ENCODE results near the gene SEMA6A.

Gene SEMA6A, protein sequence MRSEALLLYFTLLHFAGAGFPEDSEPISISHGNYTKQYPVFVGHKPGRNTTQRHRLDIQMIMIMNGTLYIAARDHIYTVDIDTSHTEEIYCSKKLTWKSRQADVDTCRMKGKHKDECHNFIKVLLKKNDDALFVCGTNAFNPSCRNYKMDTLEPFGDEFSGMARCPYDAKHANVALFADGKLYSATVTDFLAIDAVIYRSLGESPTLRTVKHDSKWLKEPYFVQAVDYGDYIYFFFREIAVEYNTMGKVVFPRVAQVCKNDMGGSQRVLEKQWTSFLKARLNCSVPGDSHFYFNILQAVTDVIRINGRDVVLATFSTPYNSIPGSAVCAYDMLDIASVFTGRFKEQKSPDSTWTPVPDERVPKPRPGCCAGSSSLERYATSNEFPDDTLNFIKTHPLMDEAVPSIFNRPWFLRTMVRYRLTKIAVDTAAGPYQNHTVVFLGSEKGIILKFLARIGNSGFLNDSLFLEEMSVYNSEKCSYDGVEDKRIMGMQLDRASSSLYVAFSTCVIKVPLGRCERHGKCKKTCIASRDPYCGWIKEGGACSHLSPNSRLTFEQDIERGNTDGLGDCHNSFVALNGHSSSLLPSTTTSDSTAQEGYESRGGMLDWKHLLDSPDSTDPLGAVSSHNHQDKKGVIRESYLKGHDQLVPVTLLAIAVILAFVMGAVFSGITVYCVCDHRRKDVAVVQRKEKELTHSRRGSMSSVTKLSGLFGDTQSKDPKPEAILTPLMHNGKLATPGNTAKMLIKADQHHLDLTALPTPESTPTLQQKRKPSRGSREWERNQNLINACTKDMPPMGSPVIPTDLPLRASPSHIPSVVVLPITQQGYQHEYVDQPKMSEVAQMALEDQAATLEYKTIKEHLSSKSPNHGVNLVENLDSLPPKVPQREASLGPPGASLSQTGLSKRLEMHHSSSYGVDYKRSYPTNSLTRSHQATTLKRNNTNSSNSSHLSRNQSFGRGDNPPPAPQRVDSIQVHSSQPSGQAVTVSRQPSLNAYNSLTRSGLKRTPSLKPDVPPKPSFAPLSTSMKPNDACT

GRCh38 chr5:116574367-116575325, at the start of gene SEMA6A:
TSS of gene SEMA6A (minus strand) at chr5:116574823. CDS start at chr5:116504944, 69,879 bp downstream.
- peak; percentile 35 for DNase-seq

GRCh38 chr5:116622375-116623050, 47.9 kb upstream of the SEMA6A start:
- no peak for DNase-seq

GRCh38 chr5:116621599-116621998, 47.0 kb upstream of the SEMA6A start:
- DNase-seq, result no peak

DNA sequence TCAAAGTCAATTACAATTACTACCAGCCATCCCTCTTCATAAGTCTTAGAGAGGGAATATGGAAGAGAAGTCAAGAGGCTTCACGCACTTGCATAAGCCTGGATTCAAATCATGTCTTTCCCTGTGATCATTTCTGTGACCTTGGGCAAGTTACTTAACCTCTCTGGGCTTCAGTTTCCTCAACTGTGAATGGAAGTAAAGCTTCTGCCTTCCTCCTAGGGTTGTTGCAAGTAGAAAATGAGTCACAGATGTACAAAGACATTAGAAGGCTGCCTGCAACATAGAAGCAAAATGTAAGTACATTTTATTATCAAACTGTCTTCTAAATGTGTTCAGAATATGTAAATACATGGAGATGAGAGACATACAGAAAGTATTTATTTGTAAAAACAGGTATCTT, 42.3 kb upstream of the SEMA6A start:
- DNase-seq, result no peak

DNA sequence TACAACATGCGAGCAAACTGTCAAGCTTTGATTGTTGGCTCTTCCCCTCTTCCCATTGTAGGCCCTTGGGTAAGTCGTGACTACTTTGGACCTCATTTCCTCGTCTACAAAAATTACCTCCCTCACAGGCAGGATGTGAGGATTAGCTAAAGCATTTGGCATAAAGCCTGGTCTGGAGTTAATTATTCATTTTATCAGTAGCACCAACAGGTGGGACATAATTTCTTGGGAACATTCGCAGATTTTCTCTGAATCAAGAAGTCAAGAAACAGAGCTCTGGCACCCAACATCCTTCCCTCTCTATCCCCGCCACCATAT, 39.9 kb upstream of the SEMA6A start:
- DNase-seq, result no peak

DNA sequence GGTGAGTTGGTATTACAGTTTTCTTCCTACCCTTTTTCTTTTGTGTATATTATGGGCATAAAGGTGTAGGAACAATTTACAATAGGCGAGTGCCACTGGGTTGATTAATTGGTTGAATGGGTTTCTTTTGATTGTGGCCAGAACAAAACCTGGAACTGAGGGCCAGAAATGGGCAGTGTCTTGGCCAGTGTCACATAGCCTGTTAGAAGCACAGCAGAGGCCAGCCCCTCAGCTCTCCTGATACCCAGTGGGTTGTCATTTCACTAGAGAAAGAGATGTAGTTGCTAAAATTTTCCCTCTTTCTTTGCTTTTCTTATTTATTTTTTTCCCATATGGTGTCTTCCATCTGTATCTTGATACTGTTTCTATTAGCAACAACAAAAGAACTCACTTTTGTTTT, 38.8 kb upstream of the SEMA6A start:
- no peak for DNase-seq

DNA sequence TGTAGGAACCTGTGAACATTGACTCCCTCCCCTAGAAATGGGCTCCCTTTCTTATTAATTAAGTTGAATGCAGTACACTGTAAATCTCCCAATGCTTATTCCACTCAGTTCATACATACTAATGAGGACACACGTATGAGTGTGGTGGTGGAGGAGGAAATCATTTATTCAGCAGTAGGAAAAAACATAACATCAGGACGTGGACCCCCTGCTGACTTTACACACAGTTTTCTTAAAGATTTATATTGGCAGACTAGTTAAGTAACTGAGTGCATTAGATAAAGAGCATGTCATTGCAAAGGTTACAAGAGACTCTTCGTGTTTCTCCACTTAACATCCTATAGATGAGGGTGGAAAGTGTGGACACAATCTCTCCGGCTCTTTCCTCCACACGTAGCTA, 37.8 kb upstream of the SEMA6A start:
- DNase-seq, result no peak

DNA sequence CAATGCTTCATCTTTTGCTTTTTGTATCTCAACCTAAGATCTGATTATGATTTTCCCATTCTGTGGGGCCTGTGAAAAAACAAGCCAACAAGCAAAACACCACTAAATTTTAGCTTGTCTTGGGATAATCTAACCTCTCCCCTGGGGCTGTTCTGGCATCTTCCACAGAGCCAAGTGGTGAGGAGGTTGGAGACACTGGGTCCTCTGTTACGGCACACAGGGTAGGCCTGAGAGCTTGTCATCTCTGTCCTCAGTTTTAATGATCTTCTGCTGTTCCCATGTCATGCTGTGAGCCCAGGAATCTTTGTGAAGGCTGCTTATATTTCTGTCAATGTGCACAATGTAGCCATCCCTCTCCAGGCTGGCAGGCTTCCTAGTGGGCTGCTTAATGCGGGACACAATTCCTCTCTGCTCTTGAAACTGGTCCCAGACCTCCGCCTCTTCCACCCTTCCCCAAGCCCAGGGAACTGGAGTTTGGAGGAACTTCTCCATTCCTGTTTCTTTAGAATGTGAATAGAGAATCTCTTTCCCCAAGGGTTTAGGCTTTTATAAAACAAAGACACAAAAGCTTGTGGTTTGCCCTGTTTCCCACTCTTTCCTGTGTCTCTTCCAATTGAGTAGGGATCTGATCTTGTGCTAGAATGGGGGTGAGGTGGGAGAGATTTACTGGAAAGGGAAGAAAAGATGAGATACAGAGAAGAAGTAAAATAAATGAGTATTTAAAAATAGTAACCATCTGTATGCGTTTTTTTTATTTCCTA, 30.9 kb upstream of the SEMA6A start:
- DNase-seq, result no peak

- DNase-seq, result no peak
These were observed 30.2 kb upstream of the SEMA6A start for GRCh38 chr5:116604805-116605204.

- no peak for DNase-seq
These were observed 26.3 kb upstream of the SEMA6A start for GRCh38 chr5:116600876-116601275.

- no peak for DNase-seq
These were observed 24.3 kb upstream of the SEMA6A start for GRCh38 chr5:116598911-116599310.

DNA sequence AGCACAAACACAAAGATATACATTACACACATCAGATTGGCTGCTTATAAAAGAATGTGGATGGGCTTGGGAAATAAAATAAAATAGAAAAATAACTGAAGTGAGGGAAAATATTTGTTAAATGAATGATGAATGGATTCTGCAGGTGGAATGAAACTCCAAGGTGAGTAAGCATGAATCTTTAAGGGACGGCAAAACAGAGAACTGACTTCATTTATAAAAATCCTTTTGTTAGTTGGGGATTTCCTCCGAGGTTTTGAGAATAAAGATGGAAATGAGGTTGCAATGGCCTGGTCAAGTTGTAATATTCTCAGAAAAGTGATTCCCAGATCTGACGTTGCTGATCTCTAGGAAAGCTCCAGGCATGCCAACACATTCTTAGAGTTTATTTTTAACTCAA, 20.9 kb upstream of the SEMA6A start:
- no peak for DNase-seq

DNA sequence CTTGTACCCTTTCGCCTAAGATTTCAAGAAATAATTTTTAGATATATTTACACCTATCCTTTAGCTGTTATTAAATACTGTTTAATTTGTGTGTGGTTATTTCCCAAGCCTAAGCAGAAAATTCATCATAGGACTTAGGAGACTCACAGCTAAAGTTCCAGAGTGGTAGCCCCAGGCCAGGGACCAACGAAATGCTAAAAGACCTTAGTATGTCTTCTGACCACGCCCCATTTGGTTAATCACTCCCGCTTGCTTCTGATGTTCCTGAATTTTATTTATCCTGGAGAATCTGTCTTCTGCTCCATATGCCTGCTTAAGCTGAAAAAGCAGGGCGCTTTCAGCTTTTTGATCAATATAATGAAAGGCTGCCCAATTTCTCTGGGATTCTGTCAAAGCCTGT, 18.7 kb upstream of the SEMA6A start:
- DNase-seq, result no peak

- peak; percentile 35 for DNase-seq
These were observed 10.6 kb upstream of the SEMA6A start for GRCh38 chr5:116585227-116585626.

GRCh38 chr5:116583862-116584222, 9.2 kb upstream of the SEMA6A start:
- no peak for DNase-seq

DNA sequence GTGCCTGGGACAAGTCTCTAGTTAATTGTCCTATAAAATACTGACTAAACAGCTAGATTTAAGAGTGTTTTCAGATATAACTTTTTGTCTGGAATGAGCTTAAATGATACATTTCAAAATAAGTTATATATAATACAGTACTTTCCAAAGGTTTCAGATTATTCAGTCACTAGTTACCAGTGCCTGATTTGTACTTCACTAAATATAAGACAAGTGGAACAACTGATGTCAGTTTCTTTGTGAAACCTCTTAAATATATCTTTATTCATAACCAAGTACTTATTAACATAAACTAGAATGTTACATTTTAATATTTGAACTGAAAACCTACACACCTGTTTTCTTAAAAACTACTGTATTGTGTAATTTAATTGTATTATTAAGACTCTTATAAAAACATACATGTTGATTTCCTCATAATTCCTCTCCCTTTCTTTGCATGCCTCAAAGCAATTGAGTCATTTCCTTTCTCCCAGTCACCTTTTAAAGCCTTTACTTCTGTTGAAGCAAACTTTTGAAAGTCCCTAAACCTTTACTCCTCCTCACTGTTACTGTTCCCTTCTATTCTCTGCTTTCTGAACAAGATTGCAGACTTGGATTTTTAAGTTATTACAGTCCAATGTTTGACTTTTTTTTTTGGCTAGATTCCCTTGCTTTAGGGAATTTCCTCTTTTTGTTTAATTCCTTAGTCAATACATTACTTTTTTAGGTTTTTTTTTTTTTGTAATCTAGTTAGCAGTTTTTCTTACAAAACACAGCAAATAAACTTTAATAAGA, 8.7 kb upstream of the SEMA6A start:
- no peak for DNase-seq

GRCh38 chr5:116581910-116582309, 7.3 kb upstream of the SEMA6A start:
- DNase-seq, result no peak

DNA sequence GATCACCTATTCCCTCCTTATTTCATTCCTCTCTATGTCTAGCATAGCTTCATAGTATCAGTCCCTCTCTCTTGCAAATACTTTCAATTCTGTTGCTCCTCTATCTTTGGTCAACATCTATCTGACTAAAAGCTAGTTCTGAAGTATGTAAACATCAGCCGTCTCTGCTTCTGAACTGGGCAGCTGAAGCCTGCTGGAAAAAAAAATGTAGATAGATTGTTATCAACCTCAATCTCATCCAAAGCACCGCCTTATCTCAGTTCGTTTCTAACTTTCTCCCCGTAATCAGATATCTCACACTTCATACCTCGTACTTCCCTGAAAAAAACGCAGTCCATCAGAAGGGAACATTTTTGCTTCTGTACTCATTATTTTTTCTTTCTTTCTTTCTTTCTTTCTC, 4.5 kb upstream of the SEMA6A start:
- DNase-seq, result no peak

- DNase-seq, result no peak
These were observed 4.1 kb upstream of the SEMA6A start for GRCh38 chr5:116578676-116579075.

DNA sequence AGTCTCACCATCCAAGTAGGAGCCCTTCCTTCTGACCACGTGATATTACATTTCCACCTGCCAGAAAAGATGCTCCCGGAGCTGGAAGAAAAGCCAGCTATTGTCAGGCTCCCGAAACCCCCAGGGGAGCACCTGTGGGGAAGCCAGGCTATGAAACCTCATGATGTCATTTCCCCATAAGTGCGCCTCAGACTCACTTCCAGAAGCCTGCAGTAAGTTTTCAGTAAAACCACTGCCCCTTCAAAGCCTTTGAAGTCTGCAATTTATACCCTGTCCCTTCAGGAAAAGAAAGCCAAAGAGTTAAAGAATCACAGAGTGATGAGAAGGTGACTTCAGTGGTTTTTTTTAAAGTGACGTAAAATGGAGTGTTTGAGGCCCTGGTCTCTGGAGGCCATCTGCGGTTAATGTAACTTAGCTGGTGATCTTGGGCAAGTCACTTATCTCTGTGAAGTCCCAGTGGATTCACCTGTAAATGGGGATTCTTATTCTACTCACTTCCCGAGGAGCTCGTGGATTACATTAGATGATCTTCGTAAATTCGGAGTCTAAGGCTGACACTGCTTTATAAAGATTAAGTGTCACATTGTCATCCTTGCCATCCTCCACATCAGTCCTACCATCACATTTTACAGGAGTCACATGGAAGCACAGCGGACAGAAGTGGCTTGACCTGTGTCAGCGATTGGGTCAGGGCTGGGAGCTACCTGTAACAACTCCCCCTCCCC, 2.6 kb upstream of the SEMA6A start:
- no peak for DNase-seq
